ENCODE data around the gene LYRM7.
A peak's percentile ranks its signal among the peaks of the same experiment; 100 is the strongest.

LYRM7 gene

GRCh38 chr5:131221888-131222287 lies 51.1 kb downstream of the LYRM7 start:
- no peak for DNase-seq

- no peak for DNase-seq
Measured at GRCh38 chr5:131222731-131223130, 52.0 kb downstream of the LYRM7 start.

GRCh38 chr5:131223751-131224386 lies 53.1 kb downstream of the LYRM7 start:
- no peak for DNase-seq

GRCh38 chr5:131224387-131225201 lies 53.9 kb downstream of the LYRM7 start:
- no peak for DNase-seq

- DNase-seq: no peak
Measured at GRCh38 chr5:131225282-131225974, 54.7 kb downstream of the LYRM7 start.

GRCh38 chr5:131226899-131227298 lies 56.2 kb downstream of the LYRM7 start:
- no peak for DNase-seq

- no peak for DNase-seq
Measured at GRCh38 chr5:131228646-131229045, 57.9 kb downstream of the LYRM7 start.

GRCh38 chr5:131229623-131230022 lies 58.9 kb downstream of the LYRM7 start:
- DNase-seq: no peak

GRCh38 chr5:131230406-131230805 lies 59.7 kb downstream of the LYRM7 start:
- no peak for DNase-seq

GRCh38 chr5:131239686-131240085 lies 68.9 kb downstream of the LYRM7 start:
- DNase-seq: no peak

- DNase-seq: no peak
Measured at GRCh38 chr5:131242728-131243255, 72.0 kb downstream of the LYRM7 start.

- no peak for DNase-seq
Measured at GRCh38 chr5:131245312-131245711, 74.6 kb downstream of the LYRM7 start.

- DNase-seq: no peak
Measured at GRCh38 chr5:131245948-131246347, 75.2 kb downstream of the LYRM7 start.

- no peak for DNase-seq
Measured at GRCh38 chr5:131246504-131246903, 75.8 kb downstream of the LYRM7 start.

GRCh38 chr5:131250751-131251475 lies 80.2 kb downstream of the LYRM7 start:
- no peak for DNase-seq

GRCh38 chr5:131252824-131253171 lies 82.1 kb downstream of the LYRM7 start:
- peak; percentile 77 to 81 for DNase-seq

- DNase-seq: peak in 1 of 2 experiments; percentile 53
Measured at GRCh38 chr5:131254025-131254424, 83.3 kb downstream of the LYRM7 start.

- DNase-seq: no peak
Measured at GRCh38 chr5:131254741-131255140, 84.0 kb downstream of the LYRM7 start.
